Left renal pelvis (tissue), 4 donors: ENCODE results near the gene TARBP2. TPM values are rescaled to one million over a fixed set of nuclear protein-coding genes. Genes with fewer than 3 reads are reported as not detected.
"Not testable (repeated sequence)": the region's sequence is repeated elsewhere in the genome, so short reads cannot be mapped to it uniquely, and the experiment has no call there.

Experiments used
- DNase-seq, 4 donors: peaks; one replicate each; pipeline ENCODE4 v3.0.0-alpha.2; 2013; ENCODE audit warnings: low read depth in 4 of 4, low spot score in 3 of 4
- polyA plus RNA-seq, 4 donors: library from polyadenylated mRNA; unstranded; fragments of 120-200 nt; gene quantifications; one replicate each; pipeline ENCODE4 v1.2.1, GENCODE V29; 2013; ENCODE audit not compliant: insufficient read length in 4 of 4

The TARBP2 gene
- polyA plus RNA-seq, 4 donors: 37.4 to 59.6 (median 43.5) TPM

DNA sequence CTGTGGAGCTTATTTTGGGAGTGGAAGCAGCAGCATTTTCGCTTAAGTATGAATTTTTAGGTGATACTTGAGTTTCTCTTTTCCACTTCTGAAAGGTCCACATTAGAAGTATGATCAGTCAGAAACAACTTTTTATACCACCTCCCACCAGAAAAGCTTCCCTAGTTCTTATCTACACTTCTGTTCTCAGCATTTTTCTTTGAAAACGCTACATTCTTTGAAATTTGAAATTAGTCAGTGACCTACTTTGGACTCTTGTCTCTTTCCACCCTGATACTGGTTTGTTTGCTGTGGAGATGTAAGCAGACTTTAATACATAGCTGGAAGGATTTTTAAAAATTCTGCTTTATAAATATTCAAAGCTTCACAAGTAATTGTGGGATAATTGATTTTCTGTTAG, 27.0 kb upstream of the TARBP2 start:
- DNase-seq: no peak

DNA sequence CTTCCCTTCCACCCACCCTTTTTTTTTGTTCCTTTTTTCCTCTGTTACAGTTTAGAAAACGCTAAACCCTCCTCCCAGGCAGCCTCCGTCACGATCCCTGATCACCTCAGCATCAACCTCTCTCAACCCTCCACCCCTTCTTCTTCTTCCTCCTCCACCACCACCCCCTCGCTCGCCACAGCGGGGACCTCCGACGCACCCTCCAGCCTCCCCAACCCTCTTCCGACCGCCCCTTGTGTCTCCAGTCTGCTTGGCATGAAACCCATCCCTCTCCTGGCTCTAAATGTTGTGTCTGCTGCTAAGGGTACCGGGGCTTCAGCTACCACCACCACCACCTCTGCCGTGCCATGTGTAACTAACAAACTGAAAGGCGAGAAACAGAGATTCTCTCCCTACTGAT, 26.3 kb upstream of the TARBP2 start:
- no peak for DNase-seq

DNA sequence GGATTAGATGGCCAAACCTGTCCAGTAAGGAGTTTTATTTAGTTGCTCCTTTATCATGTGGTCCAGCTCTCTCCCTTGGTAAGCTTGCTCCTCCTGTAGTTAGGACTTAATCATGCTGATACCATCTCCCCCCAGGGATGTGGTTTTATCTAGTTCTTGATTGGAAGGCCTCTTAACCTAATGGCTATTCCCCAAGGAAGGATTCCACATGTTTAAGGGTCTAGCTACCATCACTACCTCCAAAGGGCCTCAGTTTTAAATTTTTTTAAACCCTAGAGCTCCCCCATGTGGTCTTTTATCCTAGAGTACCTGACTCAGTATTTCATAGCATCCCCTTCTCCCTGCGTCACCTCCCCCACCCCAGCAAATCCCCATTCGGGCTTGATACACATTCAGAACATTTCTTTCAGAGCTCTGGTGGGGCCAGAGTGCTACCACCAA, 24.3 kb upstream of the TARBP2 start:
- no peak for DNase-seq

DNA sequence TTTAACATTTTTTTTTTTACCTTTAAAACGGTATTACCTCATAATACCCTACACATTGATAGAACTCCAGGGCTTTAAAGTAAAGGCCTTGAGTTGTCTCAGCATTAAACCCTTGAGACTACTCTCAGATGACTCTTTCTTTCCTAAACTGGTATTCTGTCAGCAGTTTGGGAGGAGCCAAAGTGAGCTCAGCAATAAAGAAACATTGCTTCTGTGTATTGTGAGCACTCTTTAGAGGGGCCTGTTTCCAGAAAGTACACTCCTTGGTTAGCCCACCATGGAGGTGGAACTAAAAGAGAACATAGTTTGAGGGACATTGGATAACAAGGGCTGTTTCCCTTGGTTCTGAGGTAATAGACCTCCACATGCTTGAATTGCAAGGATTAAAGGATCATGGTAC, 22.2 kb upstream of the TARBP2 start:
- DNase-seq: no peak

DNA sequence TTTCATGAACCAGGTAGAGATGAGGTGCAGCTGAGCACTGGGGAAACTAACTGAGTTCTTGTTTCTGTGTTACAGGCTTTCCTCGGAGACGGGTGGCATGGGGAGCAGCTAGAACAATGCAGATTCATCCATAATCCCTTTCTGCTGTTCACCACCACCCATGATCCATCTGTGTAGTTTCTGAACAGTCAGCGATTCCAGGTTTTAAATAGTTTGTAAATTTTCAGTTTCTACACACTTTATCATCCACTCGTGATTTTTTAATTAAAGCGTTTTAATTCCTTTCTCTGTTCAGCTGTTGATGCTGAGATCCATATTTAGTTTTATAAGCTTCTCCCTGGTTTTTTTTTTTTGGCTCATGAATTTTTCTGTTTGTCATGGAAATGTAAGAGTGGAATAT, 21.8 kb upstream of the TARBP2 start:
- DNase-seq: no peak

DNA sequence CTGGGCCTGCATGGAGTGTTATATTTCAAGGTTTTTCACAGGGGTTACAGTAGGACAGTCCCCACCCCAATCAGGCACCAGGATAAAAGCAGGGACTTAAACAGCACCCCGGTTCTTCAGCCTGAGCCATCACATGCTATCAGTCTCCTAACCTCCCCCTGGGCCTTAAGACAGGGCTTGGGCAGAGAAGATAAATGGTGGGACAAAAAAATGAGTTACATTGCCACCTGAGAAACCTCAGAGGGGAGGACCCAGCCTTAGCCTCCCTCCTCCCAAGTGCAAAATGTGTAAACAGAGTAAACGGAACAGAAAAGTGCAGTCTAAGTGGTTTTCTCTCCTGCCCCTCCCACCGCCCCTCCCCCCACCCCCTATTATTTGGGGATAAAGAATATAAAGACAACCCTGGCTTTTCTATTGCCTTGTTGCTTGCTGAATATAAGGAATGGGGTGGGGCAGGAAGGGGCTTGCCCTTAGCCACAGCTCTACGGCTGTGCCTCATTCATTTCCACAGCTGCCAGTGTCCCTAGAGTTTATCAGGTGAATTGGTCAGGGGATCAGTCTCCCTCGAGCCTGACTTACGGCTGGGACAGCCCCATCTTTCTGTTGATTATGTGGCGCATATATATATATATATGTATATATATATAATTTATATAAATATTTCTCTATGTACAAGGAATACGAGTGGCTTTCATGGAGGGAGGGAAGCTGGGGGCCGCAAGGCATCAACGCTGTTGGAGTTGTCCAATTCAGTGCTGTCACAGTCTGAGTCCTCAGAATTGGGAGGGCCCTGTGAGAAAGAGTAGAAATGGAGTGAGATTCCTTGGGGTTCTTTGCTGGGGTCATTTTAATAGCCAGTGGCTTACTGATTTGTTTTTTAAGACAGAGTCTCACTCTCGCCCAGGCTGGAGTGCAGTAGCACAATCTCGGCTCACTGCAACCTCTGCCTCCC, 20.3 kb upstream of the TARBP2 start:
- DNase-seq: no peak

DNA sequence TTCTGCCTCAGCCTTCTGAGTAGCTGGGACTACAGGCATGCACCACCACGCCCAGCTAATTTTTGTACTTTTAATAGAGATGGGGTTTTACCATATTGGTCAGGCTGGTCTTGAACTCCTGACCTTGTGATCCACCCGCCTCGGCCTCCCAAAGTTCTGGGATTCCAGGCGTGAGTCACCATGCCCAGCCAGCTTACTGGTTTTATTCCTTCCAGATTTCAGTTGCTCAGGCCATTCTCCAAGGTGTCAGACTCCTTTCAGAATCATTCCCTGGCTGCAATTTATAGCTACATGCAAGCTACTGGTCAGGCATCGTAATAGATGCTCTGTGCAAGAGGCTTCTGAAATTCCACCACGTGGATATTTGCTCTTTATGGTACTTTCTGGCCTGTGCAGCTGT, 19.6 kb upstream of the TARBP2 start:
- DNase-seq: not testable (repeated sequence)

DNA sequence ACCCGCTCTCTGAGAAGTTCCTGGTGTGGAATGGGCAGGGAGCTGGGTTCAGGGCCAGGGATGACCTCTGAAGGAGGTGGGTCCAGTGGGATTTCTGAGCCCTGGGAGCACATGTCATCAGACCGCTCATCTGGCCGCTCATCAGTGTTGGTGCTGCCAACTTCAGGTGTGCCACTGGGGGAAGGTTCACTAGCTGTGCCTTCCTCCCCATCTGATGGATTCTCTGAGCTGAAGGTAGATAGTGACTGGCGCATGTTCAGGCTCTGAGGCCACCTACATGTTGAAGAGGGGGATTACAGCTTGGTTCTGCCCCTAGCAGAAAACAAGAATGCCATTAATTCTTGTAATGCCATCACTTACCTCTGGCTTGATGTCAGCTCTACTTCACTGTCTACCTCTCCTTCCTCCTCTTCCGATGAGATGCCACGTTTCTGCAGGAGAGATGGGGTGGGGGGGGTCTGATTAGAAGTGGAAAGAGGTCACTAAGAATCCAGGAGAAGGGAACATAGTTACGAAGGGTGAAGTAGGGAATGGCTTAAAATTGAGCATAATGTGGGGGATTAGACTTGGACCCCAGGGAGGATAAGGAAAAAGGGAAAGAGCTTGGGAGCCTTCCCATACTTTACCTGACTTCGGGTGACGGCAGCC, 19.0 kb upstream of the TARBP2 start:
- no peak for DNase-seq

DNA sequence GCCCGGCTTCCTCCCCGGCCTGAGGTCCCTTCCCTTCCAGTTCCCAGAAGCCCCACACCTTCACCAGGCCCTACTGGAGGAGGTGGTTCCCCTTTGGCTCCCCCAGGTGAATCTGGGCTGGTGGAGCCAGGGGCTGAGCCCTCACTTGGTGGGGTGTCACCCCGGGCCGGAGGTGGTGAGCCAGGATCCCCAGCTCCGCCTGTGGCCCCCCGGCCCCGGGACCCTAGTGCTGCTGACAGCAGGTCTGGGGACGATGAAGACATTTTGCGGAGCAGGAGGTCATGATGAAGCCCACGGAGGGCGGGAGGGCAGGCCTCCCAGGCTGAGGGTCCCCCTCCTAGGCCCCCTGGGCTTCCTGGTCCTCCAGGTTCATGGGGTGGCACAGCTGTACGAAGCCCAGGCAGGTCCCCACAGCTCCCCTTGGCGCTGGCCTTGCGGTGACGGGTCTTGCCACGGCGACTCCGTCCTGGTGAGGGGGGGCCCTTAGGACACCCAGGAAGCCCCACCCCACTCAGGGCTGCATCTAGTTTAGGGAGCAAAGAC, 18.4 kb upstream of the TARBP2 start:
- no peak for DNase-seq

DNA sequence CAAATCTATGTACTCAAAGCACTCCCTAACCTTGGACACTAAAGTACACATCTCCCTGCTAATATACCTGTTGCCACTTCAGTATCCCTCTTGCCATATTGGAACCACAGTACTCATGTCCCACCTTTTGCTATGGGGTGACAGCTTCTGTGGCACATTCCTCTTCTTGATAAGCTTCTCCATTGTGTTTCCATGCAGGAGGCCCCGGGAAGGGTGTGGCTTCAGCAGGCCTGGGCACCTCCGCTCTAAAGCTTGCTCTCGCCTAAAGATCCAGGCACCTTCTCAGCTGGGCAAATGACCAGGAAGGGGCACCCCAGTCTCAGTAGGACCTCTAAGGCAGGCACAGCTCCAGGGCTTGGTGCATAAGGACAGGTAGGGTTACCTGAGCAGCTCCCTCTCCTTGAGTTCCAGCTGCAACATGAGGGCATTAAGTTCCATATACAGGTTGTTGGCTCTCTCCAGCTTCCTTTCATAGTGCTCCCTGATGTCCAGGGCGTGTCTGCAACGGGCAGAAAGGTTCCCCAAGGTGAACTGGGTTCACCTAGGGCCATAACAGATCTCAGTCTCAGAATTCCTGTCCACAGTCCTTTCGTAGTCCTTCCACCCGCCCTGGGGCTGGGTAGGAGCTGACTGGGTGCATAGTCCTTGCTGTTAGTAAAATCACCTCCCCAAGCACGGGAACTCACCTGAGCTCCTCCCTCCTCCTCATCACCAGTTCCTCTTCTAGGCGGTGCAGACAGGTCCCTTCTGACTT, 17.7 kb upstream of the TARBP2 start:
- DNase-seq: no peak

DNA sequence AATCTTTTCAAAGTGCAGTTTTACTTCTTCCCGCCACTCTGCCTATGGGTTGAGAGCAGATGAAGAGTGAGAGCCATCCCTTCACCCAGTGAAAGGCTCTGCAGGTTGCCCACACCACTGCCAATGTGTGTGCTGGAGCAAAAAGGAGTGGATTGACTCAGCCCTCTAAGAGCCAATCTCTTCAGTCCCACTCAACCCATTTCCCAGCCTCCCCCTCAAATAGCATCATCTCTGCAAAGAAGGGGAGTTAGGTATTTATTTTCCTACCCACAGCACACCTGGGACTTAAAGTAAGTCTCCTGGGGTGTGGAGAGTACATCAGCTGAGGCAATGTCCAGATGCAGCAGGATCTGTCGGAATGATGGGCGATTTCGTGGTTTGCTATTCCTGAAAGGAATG, 17.1 kb upstream of the TARBP2 start:
- no peak for DNase-seq

DNA sequence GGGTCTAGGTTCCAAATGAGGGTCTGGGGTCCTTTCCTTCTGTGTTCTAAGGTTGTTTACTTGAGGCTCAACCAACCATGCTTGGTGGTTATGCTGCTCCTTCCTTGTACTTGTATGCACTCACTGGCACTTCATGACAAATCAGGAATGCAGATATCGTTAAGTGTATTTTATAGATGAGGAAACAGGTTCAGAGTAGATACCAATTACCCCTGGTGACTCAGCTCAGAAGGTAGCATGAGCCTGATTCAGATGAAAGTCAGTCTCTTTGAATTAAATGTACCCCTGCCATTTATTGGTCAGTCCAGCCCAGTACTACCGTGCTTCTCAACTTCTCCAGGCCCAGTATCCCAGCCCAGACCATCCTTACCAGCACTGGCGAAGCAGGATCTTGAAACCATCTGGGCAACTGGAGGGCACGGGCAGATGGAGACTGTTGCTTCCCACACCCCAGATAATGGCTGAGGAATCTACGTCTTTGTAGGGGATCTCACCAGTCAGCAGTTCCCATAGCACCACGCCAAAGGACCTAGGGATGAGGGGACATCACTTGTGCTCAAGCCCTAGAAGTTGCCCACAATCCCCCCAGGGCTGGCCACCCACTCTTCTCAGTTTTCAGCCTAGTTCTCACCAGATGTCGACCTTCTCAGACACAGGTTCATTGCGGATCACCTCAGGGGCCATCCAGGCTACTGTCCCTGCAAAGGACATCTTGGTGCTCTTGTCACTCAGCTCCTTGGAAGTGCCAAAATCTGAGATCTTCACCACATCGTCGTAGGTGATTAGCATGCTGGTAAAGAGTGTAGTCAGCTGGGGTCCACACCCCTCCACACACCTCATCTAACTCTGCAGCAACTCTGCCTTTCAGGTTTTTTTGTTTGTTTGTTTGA, 16.2 kb upstream of the TARBP2 start:
- DNase-seq: no peak

DNA sequence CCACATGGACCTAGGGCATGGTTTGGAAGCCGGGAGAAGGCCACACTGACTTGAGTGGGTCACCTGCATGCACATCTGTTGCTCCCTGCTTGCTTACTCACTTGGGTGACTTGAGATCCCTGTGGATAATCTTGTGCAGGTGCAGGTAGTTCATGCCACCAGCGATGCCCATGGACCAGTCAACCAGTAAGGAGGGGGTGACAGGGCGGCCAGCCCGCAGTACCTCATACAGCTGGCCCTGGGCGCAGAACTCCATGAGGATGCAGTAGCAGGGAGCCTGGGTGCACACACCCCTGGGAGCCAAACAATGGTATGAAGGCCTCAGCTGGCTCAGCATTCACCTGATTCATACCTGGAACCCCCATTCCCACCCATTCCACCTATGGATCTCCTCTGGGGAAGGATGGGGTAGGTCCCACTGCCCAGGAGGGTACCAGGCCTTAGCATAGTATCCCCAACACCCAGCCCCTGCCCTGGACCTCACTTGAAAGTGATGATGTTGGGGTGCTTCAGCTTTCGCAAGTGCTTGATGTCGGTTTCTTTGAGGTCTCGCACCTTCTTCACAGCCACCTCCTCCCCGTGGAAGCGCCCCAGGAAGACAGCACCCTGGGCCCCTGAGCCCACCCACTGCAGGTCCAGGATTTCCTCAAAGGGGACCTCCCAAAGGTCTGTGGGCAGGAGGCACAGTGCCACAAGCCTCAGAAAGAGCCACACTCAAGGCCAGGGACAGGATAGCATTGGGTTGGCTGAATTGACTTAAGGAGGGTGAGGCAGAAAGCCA, 14.9 kb upstream of the TARBP2 start:
- no peak for DNase-seq

DNA sequence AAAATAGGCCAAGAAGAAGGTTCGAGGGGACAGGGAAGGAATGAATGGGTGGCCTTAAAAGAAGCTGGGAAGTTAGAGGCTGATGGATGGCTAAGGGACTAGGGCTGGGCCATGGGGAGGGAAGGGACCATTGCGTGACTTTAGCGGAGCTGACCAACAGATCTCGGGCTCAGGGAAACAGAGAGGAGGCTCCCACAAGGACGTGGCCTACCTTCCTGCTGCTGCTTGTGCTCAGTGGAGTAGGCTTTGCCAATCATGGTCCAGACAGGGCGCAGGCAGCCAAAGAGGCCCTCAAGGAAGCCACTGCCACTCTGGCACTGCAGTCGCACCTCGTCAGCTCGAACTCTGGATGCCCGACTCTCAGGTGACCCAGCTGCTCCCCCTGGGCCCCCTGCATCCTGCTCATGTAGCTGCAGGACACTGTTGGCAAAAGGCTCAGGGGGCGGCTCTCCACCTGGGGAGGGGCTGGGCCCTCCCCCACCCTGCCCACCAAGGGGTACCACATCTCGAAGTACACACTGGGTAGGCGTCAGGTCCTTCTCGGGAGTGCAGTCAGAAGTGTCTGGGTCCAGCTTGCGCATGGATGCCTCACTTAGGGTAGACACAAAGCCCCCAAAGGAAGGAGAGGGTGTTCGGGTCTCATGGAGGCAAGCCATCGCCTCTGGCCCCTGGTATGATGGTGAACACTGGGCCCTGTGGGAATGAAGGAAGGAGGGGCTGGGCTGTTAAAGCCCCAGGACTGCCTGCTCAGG, 14.2 kb upstream of the TARBP2 start:
- no peak for DNase-seq

DNA sequence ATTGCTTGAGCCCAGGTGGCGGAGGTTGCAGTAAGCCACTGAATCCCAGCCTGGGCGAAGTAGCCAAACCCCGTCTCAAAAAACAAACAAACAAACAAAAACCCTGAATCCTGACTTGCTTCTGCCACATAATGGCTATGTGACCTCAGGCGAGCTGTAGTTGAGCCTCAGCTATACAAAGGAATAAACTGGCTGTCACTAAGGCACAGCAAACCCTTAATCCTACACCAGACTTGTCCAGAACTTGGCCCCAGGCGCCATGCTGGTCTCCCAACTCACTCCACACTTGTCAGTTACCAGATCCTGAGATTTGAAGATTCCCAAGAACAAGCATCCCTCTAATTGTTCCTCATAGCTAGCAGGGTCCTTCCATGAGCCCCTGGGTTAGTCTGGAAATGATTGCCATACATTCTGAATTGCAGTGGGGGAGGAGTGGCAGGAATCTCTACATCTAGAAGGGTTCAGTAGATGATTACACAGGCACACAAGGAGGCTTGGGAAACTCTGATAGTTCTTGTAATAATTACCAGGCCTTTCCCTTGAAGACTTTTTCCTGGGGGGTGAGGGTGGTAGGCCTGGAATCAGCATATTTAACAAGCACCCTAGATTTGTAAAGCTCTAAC, 11.7 kb upstream of the TARBP2 start:
- peak in 2 of 4 donors; percentile 35 to 44 for DNase-seq

DNA sequence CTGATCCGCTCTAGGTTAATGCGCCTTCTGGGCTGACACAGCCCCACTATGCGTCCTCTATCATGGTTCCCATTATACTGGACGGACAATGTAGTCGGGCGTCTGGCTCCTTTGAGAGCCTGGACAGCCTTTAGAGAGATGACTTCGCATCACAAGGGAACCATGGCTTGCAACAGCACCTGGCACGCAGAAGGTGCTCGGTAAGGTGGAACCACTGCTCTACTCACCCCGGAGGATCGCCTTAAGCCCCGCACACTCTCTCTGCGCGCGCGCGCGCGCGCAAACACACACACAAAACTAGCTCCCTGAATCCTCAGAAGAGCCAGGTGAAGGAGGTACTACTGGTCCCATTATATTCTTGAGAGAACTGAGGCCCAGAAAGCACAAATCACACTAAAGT, 8.9 kb upstream of the TARBP2 start:
- no peak for DNase-seq

DNA sequence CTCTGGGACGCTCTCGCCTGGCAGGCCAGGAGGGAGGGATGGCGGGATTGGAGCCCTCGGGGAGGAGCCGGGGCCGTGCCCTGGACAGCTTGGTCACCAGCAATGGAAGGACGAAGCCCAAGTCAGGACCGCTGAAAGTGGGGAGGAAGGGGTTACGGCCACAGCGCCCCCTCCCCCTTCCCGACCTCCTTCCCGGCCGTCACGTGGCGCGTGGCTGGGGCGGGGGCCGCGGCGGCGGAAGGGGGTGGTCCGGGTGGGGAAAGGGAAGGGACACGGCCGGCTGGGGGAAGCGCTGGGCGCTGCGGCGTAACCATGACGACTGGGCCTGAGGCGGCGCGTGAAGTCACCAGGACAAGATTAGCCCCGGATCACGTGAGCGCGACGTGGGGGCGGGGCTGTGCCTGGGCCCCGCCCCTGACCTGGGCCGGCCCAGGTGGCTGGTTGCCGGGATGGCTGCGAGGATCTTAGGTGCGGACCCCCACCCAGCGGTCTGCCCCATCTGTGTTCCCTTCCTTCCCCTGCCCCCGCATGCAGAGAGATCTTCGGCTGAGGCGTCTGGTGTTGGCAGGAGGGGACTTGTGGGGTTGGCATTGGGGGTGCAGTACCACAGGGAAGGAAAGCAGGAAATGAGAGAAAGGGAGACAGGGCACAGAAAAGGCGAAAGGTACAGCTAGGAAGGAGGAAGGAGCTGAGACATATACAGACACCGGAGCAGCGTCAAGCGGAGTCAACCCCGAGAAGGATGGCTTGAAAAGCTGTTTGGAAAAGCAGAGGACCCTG, 8.1 kb upstream of the TARBP2 start:
- DNase-seq: peak; percentile 92 to 93 (median 93)
